IPS DF 4.7 (cell line): ENCODE measurements around the gene PRSS21.

Source experiments
- DNase-seq: peaks from one replicate; pipeline ENCODE4 v3.0.0-alpha.2; 2013; ENCODE audit warnings: low spot score; ENCODE audit errors: extremely low read depth

PRSS21 gene

DNA sequence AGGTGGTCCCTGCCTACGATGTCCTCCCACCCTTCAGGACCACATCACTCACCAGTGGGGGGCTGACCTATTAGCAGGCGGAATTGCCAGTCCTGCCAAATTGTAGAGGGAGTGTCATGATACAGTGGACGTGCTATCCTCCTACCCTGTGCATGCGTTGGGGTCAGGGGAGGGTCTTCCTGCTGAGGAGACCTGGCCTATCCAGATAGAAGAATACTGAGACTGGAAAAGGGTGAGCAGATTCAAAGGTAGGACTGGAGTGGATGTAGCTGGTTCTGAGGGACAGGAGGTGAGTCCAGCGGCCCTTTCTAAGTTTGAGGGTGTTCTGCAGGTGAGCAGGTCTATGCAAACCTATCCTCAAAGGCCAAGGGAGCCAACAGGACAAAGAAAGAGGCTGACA, 10.8 kb upstream of the PRSS21 start:
- no peak for DNase-seq

DNA sequence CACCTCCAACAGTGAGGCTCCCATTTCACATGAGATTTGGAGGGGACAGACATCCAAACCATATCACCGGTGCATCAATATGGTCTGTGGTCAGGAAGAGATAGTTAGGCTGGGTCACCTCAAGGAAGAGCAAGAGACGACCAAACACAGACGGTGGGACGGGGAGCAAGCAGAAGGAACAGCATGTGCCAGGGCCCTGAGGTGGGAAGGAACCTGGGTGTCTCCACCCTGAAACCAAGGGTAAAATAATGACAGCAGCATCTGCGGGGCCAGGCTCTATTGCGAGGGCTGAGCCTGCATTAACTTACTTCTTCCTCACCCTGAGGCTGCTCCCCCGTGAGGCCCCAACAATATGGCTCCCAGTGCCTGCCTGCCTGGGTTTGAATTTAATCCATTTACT, 8.9 kb upstream of the PRSS21 start:
- no peak for DNase-seq

DNA sequence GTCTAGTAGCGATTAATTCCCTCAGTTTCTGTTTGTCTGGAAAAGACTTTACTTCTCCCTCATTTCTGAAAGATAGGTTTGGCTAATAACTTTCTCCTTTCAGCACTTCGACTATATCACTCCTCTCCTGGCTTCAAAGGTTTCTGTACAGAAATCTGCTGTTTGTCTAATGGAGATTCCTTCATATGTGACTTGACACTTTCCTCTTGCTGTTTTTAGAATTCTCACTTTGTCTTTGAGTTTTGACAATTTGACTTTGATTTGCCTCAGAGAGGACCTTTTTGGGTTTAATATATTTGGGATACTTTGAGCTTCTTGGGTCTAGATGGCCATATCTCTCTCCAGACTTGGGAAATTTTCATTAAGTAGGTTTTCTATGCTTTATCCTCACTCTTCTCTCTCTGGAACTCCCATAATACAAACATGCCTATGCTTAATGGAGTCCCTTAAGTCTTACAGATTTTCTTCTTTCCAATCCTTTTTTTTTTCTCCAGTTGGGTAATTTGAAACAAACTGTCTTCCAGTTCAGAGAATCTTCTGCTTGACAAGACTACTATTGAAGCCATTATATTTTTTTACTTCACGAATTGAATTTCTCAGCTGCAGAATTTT, 7.8 kb upstream of the PRSS21 start:
- no peak for DNase-seq

DNA sequence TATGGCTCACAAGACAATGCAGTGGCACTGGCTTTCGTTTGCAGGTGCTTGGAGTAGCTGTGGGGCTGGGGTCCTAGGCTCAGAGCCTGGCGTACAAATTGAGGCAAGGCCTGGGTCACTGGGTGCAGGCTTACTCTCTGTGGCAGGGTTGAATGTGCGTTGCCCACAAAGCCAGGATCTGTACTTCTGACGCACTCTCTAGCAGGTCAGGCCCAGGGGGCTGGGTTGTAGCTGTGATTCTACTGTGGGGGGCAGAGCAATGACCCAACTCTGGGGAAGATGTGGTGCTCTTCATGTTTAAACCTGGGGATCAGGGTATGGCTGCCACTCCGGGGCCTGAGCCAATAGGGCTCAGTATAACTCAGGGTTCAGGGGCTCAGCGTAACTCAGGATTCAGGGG, 6.4 kb upstream of the PRSS21 start:
- DNase-seq = no peak

DNA sequence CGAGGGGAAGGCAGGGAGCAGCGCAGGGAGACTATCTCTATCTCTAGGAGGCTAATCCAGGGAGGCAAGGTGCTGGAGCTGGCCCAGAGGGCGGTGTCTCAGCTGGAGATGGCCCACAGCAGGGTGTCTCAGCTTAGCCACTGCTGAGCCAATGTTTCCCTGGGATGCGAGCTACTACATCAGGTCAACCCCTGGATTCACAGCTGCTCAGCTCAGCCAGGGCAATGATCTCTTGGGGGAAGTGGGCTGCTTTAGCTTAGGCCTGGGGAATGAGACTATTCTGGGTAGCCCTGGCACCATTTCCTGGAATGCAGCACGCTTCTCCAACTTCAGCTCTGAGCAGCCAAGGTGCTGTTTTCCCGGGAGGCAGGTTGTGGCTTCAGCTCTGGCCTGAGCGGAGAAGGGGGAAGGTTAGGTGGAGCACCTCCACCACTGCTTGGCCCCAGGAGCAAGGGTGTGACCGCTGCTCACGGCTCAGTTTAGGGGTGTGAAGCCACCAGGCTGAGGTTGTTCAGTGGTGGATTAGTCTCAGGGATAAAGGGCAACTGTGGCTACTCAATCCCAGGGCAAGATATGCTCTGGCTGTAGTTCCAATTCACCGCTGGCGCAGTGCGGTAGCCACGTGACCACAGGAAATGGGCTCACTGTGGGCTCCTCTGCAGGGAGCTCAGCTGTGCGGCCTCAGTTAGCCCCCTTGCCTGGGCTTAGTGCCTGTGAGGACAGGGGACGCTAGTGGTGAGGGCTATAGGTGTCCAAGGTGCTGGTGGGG, 5.2 kb upstream of the PRSS21 start:
- no peak for DNase-seq

DNA sequence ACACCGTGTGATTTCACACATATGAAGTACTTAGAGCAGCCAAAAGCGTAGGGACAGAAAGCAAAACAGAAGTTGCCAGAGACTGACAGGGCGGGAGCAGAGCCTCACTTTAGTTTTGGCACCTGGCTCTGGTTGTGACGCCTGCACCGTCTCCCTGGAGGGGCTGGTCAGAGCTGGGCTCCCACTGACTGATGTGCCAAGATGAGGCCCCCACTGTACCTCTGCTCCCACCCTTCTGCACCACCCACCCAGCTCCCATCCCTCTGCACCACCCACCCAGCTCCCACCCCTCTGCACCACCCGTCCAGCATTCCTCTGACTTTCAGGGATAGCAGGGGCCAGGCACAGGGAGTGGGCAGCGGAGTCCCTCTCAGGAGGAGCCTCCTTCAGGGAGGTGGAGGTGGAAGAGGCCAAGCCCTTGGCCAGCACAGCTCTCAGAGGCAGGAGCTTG, 3.2 kb upstream of the PRSS21 start:
- DNase-seq = no peak

DNA sequence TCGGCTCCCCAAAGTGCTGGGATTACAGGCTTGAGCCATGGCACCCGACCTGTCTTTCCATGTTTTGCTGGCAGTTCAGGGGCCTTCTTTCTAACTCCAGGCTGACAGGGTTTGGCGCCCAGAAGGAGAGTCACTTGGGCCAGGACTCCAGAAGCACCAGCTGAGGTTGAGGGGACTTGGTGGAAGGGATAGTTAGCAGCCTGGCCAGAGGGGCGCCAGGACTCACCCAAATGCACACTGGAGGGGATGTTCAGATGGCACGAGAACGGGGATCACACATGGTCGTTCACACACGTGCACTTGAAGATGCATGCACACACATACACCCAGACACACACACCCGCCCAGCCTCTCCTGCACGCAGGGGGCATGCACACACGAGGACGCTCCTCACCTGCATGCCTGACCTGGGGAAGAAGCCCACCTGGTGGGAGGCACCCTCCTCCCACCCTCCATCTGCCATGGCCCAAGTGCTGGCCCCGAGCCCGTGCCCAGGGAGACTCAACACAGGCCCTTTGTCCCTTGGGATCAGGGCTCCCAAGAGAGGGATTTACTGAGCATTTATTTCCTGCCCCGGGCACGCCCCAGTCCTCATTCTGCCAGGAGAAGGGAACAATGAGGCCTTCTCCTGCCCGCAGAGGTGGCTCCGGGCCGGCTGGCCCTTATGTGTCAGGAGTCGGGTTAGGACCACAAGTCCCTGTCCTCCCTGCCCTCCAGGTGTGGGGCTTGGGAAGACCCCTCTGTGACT, 2.3 kb upstream of the PRSS21 start:
- no peak for DNase-seq

DNA sequence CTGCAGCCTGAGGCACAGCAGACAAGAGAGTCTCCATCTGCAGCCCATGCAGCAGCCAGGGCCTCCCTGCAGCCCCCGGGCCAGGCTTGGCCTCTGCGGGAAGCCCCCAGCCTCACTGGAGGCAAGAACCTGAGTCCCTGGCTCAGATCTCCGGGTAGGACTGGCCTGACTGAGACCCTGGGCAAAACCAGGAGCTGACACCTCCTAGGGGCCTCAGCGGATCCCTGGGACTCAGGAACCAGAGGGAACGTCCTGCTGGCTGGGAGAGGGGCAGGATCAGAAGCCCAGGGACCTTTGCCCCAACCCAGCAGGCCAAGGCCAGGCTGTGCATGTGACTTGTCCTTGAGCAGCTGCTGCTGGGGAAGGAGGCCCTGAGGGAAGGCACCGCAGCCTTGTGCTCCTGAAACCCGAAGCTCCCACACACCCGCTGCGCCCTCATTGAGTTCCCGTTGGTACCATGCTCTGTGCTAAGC, 1.7 kb upstream of the PRSS21 start:
- no peak for DNase-seq

DNA sequence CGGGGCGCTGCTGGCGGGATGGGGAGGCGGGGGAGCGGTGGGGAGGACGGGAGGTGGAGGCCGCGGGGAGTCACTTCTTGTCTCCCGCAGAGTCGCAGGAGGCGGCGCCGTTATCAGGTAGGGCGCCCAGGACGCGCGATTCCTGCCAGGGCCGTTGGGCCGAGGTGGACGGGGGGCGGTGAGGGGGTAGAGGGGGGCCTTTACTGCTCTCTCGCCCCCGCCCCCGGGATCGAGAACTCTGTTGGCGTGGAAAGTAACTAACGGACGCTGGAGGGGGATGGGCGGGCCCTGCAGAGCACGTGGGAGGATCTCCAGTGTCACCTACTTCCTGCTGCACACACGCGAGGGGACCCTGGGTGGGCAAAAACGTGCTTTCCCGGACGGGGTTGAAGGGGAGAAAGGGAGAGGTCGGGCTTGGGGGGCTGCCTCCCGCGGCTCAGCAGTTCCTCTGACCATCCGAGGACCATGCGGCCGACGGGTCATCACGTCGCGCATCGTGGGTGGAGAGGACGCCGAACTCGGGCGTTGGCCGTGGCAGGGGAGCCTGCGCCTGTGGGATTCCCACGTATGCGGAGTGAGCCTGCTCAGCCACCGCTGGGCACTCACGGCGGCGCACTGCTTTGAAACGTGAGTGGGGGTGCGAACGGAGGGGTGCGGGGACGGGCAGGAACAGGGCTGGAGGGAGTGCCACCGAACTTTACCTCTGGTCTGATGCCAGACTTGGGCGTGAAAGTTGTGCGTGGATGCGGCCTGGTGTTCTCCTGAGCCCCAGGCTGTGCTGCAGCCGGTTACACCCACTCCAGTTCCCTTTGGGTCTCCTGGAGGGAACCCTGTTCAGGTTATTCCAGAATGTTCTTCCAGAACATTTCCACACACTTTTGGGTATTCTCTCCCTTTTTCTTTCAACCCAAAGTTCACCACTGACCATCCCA, 569 bp downstream of the PRSS21 start:
- no peak for DNase-seq

DNA sequence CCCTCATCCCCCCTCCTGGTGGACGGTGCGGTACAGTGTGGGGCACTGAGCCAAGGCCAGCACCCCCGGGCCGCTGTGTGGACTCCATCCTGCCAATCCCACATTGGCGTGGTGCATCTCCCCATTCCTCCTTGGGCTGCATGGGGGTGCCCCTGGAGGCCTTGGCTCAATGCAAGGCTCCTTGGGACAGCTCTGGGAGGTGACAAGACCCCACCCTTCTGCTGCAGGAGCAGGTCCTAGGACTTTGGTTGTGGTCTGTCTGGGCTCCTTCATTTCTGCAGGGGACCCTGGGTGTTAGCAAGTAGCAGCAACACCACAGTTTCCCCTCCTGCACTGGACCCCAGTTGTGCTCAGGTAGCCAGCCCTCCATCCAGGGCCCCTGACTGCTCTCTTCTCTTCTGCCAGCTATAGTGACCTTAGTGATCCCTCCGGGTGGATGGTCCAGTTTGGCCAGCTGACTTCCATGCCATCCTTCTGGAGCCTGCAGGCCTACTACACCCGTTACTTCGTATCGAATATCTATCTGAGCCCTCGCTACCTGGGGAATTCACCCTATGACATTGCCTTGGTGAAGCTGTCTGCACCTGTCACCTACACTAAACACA, 1.3 kb downstream of the PRSS21 start:
- DNase-seq = no peak

DNA sequence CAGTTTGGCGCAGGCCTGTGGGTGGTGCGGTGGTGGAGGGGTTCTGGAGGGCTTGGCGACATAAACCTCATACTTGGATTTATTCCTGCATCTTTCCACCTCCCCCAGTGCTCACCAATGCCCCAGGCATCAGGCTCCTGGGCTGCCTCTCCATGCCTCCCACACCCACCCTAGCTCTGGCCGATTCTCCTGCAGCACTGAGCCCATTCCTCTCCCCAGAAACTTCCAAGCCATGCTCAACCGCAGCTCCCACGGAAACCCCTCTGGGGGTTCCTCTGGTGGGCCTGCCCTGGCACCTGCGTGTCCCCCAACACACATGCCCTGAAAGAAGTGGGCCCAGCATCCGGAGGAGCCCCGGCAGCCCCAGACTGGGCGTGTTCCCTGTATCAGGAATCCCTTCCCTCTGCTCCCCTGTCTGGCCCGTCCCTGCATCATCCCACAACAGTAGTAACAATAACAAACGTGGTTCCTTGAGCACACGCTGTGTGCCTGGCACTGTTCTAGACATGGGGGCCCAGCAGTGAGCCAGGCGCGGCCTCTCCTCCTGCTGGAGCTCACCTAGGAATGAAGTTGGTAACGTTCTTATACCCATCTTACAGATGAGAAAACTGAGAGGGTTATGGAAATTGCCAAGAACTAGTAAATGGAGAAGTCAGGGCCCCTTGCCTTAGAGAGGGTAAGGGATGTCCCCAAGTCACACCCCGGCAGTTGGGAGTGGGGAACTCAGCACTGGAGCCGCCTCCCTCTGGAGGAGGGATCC, 2.3 kb downstream of the PRSS21 start:
- DNase-seq = no peak

DNA sequence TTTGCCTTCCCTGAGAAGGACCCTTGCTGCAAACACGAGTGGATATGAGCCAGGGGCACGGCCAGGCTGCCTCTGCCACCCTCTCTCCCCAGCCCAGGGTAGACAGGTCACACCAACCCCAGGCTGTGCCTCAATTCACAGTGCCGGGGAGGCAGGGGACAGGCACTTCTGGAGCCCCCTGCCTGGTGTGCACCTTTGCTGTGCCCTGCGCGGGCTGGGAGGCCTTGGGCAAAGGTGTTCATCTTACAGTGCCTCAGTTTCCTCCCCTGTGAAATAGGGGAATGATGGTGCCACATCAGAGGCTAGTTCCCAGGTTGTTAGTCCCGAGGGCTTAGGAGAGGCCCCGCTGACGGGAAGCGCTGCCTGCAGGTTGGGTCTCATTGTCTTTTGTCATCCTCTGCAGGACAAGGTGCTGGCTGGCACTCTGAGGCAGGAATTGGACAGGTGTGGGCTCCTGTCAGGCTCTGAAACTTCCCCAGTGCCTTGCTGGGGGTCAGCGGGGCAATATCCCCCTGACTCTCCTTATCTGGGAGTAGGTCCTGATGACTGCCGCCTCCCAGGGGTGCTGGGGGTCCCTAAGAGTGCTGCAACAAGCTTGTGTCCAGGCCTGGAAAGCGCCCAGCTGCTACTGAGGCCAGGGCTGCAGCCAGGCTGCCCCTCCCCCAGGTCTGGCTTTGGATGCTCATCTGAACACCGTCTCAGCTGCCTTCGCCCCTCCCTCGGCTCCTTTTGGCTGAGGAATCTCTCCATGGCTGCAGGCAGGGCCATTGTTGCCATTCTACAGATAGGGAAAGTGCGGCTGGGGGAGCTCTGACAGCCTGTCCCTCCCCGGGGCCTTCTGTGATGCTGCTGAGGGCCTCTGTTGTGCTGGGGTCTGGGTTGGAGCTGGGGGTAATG, 3.1 kb downstream of the PRSS21 start:
- DNase-seq = no peak

DNA sequence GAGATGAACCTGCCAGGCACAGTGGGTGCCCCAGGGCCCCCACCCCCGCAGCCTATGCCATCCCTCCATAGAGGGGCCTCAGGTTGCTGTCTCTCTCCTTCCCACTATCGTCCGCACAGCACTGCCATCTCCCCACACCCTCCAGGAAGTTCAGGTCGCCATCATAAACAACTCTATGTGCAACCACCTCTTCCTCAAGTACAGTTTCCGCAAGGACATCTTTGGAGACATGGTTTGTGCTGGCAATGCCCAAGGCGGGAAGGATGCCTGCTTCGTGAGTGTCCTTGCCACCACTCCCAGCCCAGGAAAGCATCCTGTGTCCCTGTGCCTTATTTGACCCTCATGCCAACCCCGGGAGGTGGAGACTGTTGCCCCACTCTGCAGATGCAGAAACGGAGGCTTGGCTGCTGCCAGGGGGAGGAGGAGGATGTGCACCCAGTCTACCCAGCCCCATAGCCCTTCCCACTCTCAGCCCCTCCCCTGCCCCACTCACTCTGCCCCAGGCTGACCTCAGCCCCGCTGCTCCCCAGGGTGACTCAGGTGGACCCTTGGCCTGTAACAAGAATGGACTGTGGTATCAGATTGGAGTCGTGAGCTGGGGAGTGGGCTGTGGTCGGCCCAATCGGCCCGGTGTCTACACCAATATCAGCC, 3.9 kb downstream of the PRSS21 start:
- no peak for DNase-seq

DNA sequence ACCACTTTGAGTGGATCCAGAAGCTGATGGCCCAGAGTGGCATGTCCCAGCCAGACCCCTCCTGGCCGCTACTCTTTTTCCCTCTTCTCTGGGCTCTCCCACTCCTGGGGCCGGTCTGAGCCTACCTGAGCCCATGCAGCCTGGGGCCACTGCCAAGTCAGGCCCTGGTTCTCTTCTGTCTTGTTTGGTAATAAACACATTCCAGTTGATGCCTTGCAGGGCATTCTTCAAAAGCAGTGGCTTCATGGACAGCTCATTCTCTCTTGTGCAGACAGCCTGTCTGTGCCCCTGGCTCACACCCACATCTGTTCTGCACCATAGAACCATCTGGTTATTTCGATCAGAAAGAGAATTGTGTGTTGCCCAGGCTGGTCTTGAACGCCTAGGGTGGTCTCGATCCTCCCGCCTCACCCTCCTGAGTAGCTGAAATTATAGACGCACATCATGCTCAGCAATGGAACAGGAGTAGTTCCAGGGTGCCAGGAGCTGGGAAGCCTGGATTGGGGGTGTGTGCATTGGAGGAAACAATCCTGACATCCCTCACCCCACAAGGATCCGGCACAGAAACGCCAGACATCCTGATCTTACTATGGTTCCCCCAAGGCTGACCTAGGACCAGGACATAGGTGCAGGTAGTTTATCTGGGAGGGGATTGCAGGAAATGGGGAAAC, 4.6 kb downstream of the PRSS21 start:
- no peak for DNase-seq

DNA sequence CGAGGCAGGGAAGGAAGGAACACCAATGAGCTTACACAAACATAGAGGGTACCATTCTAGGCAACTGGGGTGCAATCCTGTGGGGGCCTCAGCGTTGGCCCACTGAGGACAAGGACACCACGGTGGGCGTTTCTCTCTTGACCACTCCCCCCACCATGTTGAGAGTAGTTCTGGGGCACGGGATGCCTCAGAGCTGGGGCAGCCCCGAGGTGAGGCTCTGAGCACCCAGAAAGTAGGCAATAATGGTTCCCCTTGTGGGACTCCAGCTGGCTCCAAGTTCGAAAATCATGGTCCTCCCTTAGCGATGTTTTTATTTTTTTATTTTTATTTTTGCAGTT, 5.1 kb downstream of the PRSS21 start:
- no peak for DNase-seq

DNA sequence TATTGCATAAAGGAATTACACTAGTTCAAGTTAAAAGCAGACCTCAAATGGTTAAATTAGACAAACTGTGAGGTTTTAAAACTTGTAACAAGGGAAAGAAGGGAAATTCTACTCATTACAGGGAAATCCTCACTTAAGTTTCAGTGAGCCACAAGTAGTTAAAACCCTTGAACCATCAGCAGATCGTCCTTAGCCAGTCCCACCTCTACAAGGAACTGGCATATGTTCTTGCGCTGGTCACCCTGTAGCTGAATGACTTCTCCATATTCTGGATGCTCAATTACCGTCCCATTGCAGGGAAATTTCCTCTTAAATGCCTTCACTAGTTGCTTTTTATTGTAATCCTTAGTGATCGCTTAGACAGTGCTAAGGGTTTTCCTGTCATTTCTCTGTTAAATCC, 5.5 kb downstream of the PRSS21 start:
- no peak for DNase-seq

DNA sequence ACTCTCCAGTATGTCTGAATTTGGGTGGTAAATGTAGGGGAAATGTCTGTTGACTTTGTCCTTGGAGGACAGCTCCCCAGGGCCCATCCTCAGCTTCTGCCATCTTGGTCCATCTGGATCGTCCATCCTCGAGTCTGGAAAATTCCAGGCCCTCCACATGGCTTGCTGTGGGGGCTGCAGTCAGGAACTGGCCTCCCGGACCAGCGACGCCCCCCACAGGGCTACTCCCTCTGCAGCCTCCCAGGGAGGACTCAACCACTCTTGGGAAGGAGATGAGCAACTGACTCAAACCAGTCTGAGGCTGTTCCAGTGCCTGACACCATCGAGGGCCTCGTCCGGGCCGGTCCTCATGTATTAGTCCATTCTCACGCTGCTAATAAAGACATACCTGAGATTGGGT, 7.6 kb downstream of the PRSS21 start:
- no peak for DNase-seq

DNA sequence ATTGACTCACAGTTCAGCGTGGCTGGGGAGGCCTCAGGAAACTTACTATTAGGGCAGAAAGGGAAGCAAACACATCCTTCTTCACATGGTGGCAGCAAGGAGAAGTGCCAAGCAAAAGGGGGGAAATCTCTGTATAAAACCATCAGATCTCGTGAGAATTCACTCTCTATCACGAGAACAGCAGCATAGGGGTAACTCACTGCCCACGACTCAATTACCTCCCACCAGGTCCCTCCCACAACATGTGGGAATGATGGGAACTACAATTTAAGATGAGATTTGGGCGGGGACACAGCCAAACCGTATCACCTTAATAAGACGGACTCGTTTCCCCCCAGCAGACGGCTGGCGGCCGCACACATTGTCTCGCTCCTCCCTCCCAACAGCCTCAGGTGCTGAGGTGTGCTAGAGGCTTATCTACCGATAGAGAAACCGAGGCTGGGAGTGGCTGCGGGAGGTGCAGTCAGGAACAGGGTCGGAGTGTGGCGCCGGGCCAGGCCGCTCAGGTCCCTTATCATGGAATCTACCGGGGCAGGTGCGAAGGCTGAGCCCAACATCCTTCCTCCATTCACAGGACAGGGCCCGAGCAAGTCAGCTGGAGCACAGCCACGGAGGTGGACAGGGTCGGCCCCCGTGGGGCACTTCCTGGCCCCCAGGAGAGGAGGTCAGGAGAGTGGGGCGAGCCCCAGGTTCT, 8.2 kb downstream of the PRSS21 start:
- no peak for DNase-seq
